SK-N-SH (cell line): ENCODE measurements around the gene NRCAM.

Source experiments
- CTCF ChIP-seq: fragments of 200-600 bp; sonication (generic); IDR thresholded peaks from 2 replicates; pipeline ENCODE4 v1.6.1; 2017; ENCODE audit warnings: antibody characterized with exemption, mild to moderate bottlenecking, moderate library complexity
- EP300 ChIP-seq, 2 experiments: IDR thresholded peaks; 2 replicates each; pipeline versions ENCODE4 v1.4.0 to v1.6.1; 2012; ENCODE audit warnings: borderline replicate concordance in 1 of 2, low read depth in 1 of 2, low read length in 1 of 2
- FOXM1 ChIP-seq: IDR thresholded peaks from 2 replicates; pipeline ENCODE4 v1.4.0; 2012; ENCODE audit warnings: low read depth, mild to moderate bottlenecking
- MAX ChIP-seq: IDR thresholded peaks from 2 replicates; pipeline ENCODE4 v1.4.0; 2012; ENCODE audit warnings: low read depth
- NFIC ChIP-seq: IDR thresholded peaks from 2 replicates; pipeline ENCODE4 v1.4.0; 2012; ENCODE audit warnings: borderline replicate concordance
- POLR2AphosphoS5 ChIP-seq: IDR thresholded peaks from 2 replicates; pipeline ENCODE4 v1.6.1; 2012; ENCODE audit warnings: low read depth, low read length
- RFX5 ChIP-seq: IDR thresholded peaks from 2 replicates; pipeline ENCODE4 v1.6.1; 2012; ENCODE audit warnings: mild to moderate bottlenecking, improper control_type of control experiment, low read length
- SIN3A ChIP-seq: IDR thresholded peaks from 2 replicates; pipeline ENCODE4 v1.6.1; 2012; ENCODE audit warnings: low read depth, mild to moderate bottlenecking, low read length, moderate library complexity, borderline replicate concordance
- SMC3 ChIP-seq: IDR thresholded peaks from 2 replicates; pipeline ENCODE4 v1.6.1; 2012; ENCODE audit warnings: low read depth, low read length, improper control_type of control experiment
- TAF1 ChIP-seq: IDR thresholded peaks from 2 replicates; pipeline ENCODE4 v1.6.1; 2012; ENCODE audit warnings: low read depth, mild to moderate bottlenecking, low read length, moderate library complexity, borderline replicate concordance
- TEAD4 ChIP-seq: IDR thresholded peaks from 2 replicates; pipeline ENCODE4 v1.4.0; 2012; ENCODE audit warnings: mild to moderate bottlenecking, borderline replicate concordance; ENCODE audit not compliant: insufficient read depth
- USF2 ChIP-seq: fragments of 150-350 bp; IDR thresholded peaks from 2 replicates; pipeline ENCODE4 v1.6.1; 2017; ENCODE audit warnings: antibody characterized with exemption, low read length, low read depth, borderline replicate concordance

- TF ChIP-seq SMC3 (no peak), FOXM1 (no peak), USF2 (no peak), TEAD4 (no peak), CTCF (no peak), TAF1 (no peak), RFX5 (no peak), MAX (no peak), EP300 (IDR thresholded peaks at IDR 0.05; ENCODE audit: borderline replicate concordance in 1 of 2, low read depth in 1 of 2, low read length in 1 of 2) (no peak), POLR2AphosphoS5 (no peak), NFIC (no peak), SIN3A (no peak)
These were observed 166.4 kb downstream of the NRCAM start for GRCh38 chr7:108289852-108290251.
